GM19452 (cell line): ENCODE measurements around the gene BTBD2.
"Not testable (repeated sequence)": the region's sequence is repeated elsewhere in the genome, so short reads cannot be mapped to it uniquely, and the experiment has no call there.

Experiments used
- ATAC-seq: cut with Tn5 transposase; IDR thresholded peaks from one replicate; pipeline ENCODE4 v1.9.1; 2021; ENCODE audit not compliant: unreplicated experiment

The BTBD2 gene

GRCh38 chr19:2040647-2041432 is 25.3 kb upstream of the BTBD2 start:
- no peak for ATAC-seq

GRCh38 chr19:2039959-2040646 is 24.6 kb upstream of the BTBD2 start:
- ATAC-seq, result no peak

DNA sequence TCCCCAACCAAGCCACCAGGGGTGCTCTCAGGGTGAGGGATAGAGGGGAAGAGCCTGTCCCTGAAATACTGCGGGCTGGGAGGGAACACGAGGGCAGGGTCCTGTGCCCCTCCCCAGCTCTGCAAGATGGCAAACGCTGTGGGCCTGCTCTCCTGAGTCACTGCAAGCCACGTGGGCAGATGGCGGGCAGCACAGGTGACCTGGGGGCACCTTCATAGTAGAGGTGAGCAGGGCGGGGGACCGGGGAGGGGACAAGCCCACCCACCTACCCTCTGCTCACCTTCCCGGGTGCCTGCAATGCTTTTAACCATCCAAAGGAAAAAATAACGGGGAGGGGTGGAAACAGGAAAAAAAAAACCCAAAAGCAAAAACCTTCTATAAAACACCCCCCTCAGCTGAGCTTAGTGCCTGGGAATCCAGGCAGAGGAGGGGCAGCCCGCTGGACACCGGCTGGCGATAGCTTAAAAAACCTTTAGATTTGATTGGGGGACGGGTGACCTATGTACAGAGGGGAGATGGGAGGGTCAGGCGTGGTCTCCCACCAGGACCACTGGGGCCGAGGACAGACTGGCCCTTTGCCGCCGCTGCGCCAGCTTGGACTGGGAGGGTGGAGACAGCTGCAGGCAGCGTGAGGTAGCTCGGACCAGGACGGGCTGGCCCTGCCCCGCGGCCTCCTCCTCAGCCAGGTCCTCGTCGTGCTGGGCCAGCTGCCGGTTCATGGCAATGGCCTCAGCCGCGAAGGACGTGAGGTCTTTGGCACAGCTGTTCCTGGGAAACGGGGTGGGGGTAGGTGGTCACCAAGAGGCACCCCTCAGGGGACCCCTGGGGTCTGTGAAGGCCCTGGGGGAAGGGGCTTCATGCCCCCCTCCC is 23.8 kb upstream of the BTBD2 start:
- no peak for ATAC-seq

DNA sequence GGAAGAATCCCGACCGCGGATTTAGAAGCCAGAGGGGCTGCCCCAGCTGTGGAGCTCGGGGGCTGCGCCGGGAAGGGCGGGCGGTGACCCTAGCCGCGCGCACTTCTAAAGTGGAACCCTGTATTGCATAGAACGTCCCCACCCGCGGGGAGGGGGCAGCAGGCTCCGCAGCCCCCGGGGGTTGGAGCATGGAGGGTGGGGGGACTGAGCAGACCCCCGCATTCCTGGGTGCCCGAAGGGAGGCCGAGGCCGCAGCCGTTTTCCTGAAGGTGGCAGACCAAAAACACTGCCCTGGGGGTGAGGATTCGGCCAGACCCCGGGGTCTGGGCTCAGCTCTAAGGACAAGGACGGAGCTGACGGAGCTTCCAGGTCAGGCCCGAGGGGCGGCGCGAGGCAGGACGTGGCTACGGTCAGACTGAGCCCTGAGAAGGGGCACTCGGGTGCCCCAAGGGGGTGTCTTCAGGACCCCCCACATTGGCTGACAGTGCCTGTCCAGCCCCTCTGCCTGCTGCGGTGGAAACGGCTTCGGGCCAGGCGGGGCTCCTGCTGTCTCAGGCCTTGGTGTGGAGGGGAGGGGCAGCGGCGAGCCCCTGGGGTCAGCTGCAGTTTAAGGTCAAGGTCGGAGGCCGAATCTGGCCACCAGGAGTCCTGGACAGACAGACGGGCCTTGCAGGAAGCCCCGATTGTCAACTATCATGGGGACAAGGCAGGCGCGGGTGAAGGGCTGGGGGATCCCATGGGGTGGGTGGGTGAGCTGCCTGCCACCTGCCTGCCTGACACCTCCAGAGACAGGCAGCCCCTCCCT is 23.0 kb upstream of the BTBD2 start:
- ATAC-seq, result no peak

DNA sequence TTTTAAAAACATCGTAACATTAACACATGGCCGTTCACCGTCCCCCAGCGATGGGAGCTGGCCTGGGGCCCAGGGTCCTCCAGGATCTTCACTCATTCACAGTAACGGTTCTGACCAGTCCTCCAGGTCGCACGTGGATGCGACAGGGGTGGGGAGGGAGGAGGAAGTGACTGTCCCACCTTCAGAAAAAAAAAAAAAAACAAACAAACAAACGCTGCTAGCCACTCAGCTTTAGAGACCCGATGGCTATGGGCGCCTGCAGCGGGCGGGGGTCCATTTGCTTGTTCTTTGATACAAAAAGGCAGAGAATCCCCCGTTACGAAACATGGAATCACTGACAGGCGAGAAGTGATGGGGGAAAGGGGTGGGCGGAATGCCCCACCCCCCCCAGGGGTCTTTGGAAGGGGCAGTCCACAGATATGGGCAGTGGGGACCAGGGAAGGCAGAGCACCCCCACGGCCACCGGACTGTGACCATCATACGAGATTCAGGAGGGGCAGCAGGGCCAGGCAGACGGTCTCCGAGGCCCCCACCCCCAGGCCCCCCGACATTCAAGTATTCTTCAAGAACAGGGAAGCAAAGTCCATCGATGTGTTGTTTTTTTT is 22.2 kb upstream of the BTBD2 start:
- no peak for ATAC-seq

- ATAC-seq, result no peak
Observed at GRCh38 chr19:2036424-2036823, 20.9 kb upstream of the BTBD2 start.

DNA sequence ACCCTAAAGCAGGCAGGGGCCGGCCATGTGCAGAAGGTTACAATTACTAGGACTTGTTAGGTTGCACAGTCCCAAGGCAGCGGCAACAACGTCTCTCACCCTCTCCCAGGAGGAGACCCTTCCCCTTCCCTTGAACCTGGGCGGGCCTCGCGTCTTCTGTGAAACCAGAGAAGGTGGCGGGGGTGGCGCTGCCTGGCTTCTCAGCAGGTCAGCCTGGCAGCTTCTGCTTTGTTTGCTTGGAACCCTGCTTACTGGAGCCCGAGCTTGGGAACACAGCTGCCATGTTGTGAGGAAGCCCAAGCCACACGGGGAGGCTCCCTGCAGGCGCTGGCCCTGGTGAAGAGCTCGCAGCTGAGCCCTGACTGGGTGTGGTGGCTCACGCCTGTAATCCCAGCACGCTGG is 20.1 kb upstream of the BTBD2 start:
- ATAC-seq, result no peak

- ATAC-seq, result no peak
Observed at GRCh38 chr19:2034729-2035589, 19.4 kb upstream of the BTBD2 start.

DNA sequence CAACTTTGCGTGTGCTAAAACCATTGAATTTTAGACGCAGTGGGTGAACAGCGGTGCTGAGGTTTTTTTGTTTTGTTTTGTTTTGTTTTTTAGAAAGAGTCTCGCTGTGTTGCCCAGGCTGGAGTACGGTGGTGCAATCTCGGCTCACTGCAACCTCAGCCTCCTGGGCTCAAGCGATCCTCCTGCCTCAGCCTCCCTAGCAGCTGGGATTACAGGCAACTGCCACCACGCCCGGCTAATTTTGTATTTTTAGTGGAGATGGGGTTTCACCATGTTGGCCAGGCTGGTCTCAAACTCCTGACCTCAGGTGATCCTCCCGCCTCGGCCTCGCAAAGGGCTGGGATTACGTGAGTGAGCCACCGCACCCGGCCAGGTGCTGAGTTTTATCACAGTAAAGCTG is 18.7 kb upstream of the BTBD2 start:
- ATAC-seq, result not testable (repeated sequence)

GRCh38 chr19:2033825-2034159 is 18.3 kb upstream of the BTBD2 start:
- no peak for ATAC-seq

DNA sequence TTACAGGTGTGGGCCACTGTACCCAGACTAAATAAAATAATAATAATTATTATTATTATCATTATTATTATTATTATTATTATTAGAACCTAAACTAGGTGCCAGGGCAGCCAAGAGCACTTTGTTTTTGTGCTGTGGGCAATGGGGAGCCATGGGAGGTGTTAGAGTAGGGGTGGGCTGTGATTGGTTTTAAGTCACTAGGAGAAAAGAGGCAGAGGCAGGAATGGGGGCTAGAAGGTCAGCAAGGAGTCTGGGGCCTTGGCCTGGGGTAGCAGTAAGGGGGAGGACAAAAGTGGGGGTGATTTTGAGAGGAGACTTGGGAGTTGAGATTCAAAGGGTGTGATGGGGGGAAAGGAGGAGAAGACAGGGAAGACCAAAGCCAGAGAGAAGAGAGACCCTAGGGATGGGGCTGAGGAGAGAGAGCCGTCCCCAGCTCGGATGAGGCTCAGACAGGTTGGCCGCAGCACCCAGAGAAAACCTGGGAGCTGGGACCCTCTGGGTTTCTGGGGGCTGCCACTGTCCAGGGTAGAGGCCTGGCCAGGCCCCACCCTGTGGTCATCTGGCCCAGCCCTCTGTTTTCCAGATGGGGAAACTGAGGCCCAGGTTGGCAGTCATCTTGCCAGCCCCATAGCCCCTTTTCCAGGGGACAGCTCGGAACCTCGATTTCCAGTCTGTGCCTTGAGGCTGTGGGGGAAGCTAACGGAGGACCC is 17.8 kb upstream of the BTBD2 start:
- no peak for ATAC-seq

DNA sequence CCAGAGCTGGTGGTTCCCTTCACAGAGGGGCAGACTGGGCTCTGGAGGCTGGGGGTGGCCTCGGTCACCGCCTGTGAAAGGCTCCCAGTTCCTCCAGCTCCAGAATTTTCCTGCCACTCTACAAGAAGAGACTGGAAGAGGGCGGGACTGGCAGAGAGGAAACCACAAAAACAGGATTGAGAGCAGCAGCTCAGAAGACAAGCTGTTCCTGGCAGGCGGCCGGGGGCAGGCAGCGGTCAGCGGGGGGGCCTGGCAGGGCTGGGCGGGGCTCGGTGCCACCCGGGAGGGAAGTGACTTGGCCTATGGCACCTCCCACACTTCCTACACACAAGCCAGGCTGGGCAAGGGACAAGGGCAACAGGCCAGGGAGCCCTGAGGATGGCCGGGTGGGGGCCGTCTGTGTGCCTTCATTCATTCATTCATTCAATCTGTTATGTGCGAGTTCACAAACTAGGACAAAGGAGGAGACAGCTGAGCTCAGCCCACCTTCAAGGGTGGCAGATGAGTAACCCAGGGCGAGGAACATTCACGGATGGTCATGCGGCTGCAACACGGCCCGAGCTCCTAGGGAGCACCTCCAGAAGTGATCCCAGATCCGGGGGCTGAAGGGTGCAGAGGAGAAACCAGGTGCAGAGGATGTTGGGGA is 16.9 kb upstream of the BTBD2 start:
- ATAC-seq, result no peak

GRCh38 chr19:2027361-2027760 is 11.8 kb upstream of the BTBD2 start:
- no peak for ATAC-seq

DNA sequence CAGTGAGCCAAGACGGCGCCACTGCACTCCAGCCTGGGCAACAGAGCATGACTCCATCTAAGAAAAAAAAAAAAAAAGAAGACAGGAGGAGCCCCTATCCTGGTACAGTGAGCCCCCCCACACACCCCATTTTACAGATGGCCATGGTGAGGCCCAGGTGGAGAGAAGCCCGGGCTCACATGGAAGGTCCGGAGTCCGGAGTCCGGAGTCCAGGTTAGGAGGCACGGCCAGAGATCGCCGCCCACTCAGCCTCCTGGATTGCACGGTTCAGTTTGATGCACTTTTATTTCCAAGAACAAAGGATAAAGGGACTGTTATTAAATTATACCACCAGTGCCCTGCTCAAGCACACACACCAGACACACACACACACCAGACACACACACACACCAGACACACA is 11.3 kb upstream of the BTBD2 start:
- ATAC-seq, result no peak

- no peak for ATAC-seq
Observed at GRCh38 chr19:2022289-2022688, 6.8 kb upstream of the BTBD2 start.

- no peak for ATAC-seq
Observed at GRCh38 chr19:2021453-2022140, 6.1 kb upstream of the BTBD2 start.

- no peak for ATAC-seq
Observed at GRCh38 chr19:2018752-2019151, 3.2 kb upstream of the BTBD2 start.
